Spleen (tissue), 7 donors: ENCODE results near the gene RERE.

Experiments used
- CTCF ChIP-seq, 11 experiments: fragments of 200-600 bp in 7 of 11; fragments of 450-650 bp in 4 of 11; sonication (generic) in 4 of 11; IDR thresholded peaks in 8 of 11; conservative IDR thresholded peaks in 3 of 11; 1 replicate in 7 of 11; 2 replicates in 4 of 11; pipeline versions ENCODE4 v1.4.0 to v1.8.0; 2016 to 2021; ENCODE audit warnings: antibody characterized with exemption in 11 of 11, inconsistent platforms in 4 of 11, mild to moderate bottlenecking in 1 of 11
- POLR2A ChIP-seq, 3 donors: fragments of 450-650 bp; IDR thresholded peaks; one replicate each; pipeline ENCODE4 v1.5.1; 2017; ENCODE audit warnings: antibody characterized with exemption in 3 of 3, mild to moderate bottlenecking in 1 of 3
- POLR2AphosphoS5 ChIP-seq, 3 donors: sonication (generic); formaldehyde crosslinking; IDR thresholded peaks; one replicate each; pipeline ENCODE4 v1.5.1; 2017; ENCODE audit warnings: antibody characterized with exemption in 3 of 3
- donor health status: DM: no; HTN: no; CAD: no; lungs with moderate emphysema.
- donor health status: DM: no; HTN: no; CAD: no.
- donor health status: DM: no; HTN: no; CAD: no.

- TF ChIP-seq CTCF (IDR thresholded peaks at IDR 0.05 in 8 of 11, conservative IDR thresholded peaks at IDR 0.05 in 3 of 11) (no peak), POLR2A (IDR thresholded peaks at IDR 0.05) (no peak), POLR2AphosphoS5 (IDR thresholded peaks at IDR 0.05) (no peak)
Measured at GRCh38 chr1:8847990-8848389, 30.6 kb upstream of the RERE start.
